Neural cell (in vitro differentiated cells): ENCODE data around the gene ST6GALNAC3.

Experiments used
- EP300 ChIP-seq: fragments of 450-650 bp; conservative IDR thresholded peaks from 2 replicates; pipeline ENCODE4 v1.6.1; 2014; ENCODE audit warnings: antibody characterized with exemption, mild to moderate bottlenecking, moderate library complexity; ENCODE audit not compliant: poor library complexity, severe bottlenecking
- EZH2 ChIP-seq: fragments of 200-600, 300-800 bp; shearing (Covaris generic), sonication (generic); IDR thresholded peaks from 2 replicates; pipeline ENCODE4 v1.6.1; 2014; ENCODE audit warnings: antibody characterized with exemption, low read length, borderline replicate concordance, mild to moderate bottlenecking; ENCODE audit not compliant: insufficient read depth, poor library complexity, severe bottlenecking
- MXI1 ChIP-seq: fragments of 450-650 bp; conservative IDR thresholded peaks from 2 replicates; pipeline ENCODE4 v1.6.1; 2014; ENCODE audit warnings: antibody characterized with exemption, mild to moderate bottlenecking; ENCODE audit not compliant: poor library complexity, severe bottlenecking
- POLR2AphosphoS5 ChIP-seq: IDR thresholded peaks from 2 replicates; pipeline ENCODE4 v1.6.1; 2012
- TAF1 ChIP-seq: IDR thresholded peaks from 2 replicates; pipeline ENCODE4 v1.6.1; 2012; ENCODE audit warnings: low read depth
- TF ChIP-seq, protein P1 (sequence below): fragments of 450-650 bp; IDR thresholded peaks from 2 replicates; pipeline ENCODE4 v1.5.1; 2014; ENCODE audit warnings: antibody characterized with exemption, mild to moderate bottlenecking, moderate library complexity; ENCODE audit not compliant: poor library complexity, severe bottlenecking

DNA sequence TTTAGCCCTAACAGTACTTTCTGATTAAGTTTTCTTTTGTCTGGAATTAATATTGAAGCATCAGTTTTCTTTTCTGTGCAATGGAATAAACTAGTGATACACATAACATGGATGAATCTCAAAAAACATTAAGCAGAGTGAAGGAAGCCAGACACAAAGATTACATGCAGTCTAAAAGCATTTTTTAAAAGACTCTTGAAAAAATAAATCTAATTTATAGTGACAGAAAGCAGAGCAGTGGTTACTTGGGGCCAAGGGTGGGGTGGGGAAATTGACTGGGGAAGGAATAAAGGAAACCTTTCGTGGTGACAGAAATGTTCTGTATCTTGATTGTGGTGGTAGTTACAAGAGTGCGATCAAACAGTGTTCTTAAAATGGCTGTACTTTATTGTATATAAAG, 20.2 kb upstream of the ST6GALNAC3 start:
- TF ChIP-seq POLR2AphosphoS5 (no peak), EP300 (no peak), EZH2 (no peak), TAF1 (no peak), MXI1 (no peak)
- TF ChIP-seq, protein P1, sequence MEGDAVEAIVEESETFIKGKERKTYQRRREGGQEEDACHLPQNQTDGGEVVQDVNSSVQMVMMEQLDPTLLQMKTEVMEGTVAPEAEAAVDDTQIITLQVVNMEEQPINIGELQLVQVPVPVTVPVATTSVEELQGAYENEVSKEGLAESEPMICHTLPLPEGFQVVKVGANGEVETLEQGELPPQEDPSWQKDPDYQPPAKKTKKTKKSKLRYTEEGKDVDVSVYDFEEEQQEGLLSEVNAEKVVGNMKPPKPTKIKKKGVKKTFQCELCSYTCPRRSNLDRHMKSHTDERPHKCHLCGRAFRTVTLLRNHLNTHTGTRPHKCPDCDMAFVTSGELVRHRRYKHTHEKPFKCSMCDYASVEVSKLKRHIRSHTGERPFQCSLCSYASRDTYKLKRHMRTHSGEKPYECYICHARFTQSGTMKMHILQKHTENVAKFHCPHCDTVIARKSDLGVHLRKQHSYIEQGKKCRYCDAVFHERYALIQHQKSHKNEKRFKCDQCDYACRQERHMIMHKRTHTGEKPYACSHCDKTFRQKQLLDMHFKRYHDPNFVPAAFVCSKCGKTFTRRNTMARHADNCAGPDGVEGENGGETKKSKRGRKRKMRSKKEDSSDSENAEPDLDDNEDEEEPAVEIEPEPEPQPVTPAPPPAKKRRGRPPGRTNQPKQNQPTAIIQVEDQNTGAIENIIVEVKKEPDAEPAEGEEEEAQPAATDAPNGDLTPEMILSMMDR, result no peak
